Suprapubic skin (tissue), 4 donors: Measurements from ENCODE around the gene NVL.

Experiments used
- POLR2A ChIP-seq, 2 donors: fragments of 450-650 bp; IDR thresholded peaks; one replicate each; pipeline ENCODE4 v1.6.1; 2017; ENCODE audit warnings: antibody characterized with exemption in 2 of 2, mild to moderate bottlenecking in 2 of 2, moderate library complexity in 2 of 2
- POLR2AphosphoS5 ChIP-seq, 3 donors: sonication (generic); formaldehyde crosslinking; IDR thresholded peaks; one replicate each; pipeline ENCODE4 v1.6.1; 2017; ENCODE audit warnings: antibody characterized with exemption in 3 of 3
- TF ChIP-seq, protein P1 (sequence below), 2 donors: fragments of 200-600 bp in 1 of 2; fragments of 450-650 bp in 1 of 2; sonication (generic) in 1 of 2; IDR thresholded peaks; one replicate each; pipeline ENCODE4 v1.5.1; 2016 to 2019; ENCODE audit warnings: antibody characterized with exemption in 2 of 2, mild to moderate bottlenecking in 1 of 2, moderate library complexity in 1 of 2

DNA sequence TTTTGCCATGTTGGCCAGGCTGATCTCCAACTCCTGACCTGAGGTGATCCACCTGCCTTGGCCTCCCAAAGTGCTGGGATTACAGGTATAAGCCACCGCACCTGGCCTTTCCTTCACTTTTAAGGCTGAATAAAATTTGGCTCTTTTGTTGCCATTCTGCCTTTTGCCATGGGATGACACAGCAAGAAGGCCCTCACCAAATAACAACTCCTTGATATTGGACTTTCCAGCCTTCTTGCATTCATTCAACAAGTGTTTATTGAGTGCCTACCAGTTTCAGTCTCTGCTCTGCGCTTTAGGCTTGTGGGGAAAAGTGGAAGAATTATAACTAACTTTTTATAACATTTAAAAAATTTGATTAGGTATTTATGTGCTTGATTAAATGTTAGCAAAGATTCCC lies 1.9 kb upstream of the NVL start:
- TF ChIP-seq, protein P1, sequence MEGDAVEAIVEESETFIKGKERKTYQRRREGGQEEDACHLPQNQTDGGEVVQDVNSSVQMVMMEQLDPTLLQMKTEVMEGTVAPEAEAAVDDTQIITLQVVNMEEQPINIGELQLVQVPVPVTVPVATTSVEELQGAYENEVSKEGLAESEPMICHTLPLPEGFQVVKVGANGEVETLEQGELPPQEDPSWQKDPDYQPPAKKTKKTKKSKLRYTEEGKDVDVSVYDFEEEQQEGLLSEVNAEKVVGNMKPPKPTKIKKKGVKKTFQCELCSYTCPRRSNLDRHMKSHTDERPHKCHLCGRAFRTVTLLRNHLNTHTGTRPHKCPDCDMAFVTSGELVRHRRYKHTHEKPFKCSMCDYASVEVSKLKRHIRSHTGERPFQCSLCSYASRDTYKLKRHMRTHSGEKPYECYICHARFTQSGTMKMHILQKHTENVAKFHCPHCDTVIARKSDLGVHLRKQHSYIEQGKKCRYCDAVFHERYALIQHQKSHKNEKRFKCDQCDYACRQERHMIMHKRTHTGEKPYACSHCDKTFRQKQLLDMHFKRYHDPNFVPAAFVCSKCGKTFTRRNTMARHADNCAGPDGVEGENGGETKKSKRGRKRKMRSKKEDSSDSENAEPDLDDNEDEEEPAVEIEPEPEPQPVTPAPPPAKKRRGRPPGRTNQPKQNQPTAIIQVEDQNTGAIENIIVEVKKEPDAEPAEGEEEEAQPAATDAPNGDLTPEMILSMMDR (IDR thresholded peaks at IDR 0.05), result no peak
- TF ChIP-seq POLR2AphosphoS5 (IDR thresholded peaks at IDR 0.05), result no peak
- no peak for TF ChIP-seq POLR2A (IDR thresholded peaks at IDR 0.05)
